Measurements from ENCODE around the gene SMAD6.

SMAD6 gene

GRCh38 chr15:66755298-66756068 lies 53.4 kb downstream of the SMAD6 start:
- TF ChIP-seq, protein P1, sequence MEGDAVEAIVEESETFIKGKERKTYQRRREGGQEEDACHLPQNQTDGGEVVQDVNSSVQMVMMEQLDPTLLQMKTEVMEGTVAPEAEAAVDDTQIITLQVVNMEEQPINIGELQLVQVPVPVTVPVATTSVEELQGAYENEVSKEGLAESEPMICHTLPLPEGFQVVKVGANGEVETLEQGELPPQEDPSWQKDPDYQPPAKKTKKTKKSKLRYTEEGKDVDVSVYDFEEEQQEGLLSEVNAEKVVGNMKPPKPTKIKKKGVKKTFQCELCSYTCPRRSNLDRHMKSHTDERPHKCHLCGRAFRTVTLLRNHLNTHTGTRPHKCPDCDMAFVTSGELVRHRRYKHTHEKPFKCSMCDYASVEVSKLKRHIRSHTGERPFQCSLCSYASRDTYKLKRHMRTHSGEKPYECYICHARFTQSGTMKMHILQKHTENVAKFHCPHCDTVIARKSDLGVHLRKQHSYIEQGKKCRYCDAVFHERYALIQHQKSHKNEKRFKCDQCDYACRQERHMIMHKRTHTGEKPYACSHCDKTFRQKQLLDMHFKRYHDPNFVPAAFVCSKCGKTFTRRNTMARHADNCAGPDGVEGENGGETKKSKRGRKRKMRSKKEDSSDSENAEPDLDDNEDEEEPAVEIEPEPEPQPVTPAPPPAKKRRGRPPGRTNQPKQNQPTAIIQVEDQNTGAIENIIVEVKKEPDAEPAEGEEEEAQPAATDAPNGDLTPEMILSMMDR (IDR thresholded peaks at IDR 0.05) = no peak

DNA sequence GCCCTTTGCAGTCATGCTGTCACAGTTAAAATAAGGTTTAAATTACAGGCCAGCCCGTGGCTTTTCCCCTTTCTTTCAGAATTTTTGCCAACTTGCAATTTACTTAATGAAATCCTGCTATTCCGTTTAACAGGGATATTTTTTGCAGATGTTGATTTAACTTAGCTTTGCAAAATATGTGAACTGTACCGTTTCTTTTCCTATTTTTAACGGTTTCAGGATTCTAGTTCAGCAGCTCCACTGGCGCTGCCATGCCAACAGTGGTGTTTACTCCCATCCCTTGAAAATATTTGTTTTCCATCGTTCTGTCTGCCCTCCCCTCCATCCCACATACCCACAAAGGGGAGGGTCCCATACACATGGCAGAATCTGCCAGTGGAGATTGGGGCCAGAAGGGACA lies 54.3 kb downstream of the SMAD6 start:
- TF ChIP-seq, protein P1 (IDR thresholded peaks at IDR 0.05) = no peak

DNA sequence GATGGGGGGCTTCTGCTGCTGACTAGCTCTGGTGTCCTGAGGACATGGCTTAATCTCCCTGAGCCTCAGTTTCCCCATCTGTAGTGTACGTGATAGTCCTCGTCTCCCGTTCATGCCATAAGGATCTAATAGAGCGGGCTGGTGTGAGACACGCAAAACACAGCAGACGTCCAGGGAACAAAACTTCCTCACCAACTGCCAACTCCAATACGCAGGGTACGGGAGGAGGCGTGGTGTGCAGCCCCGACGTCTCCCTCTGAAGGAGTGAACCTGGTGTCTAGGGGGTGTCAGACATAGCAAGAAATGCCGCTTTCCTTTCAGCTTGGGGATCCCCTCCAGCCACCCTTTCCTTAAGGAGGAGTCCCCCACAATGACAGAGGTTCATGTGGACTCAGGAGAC lies 55.0 kb downstream of the SMAD6 start:
- TF ChIP-seq, protein P1 (IDR thresholded peaks at IDR 0.05) = no peak

DNA sequence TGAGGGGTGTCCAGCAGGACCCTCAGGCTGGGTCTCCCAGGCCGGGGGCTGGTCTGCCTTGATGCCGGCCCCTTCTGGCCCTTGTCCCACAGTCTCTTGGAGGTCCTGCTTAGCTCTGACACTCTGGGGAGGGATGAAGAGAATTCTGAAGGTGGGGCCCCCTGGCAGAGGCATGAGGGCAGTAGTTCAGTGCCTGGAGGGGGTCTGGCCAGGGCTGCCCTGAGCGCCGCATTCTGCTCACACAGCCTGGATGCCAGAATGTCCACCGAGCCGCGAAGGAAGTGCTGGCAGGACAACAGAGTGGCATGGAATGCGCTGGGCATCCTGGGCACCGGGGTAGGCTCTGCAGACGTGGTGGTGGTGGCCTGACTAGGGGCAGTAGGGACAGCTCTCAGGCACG lies 55.5 kb downstream of the SMAD6 start:
- TF ChIP-seq, protein P1 (IDR thresholded peaks at IDR 0.05) = no peak

DNA sequence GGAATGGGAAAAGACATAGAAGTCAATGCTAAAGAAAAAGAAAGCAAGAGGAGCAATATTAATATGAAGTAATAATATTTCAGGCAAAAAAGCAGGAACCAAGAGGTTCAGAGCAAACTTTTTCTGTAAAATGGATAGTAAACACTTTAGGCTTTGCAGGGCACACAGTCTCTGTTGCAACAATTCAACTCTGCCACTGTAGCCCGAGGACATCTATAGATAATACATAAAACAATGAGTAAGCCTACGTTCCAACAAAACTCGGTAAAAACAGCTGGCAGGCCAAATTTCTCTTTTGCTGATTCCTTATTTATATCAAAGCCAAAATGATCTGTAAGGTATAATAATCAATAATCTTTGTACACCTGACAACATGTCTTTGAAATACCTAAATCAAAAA lies 56.8 kb downstream of the SMAD6 start:
- TF ChIP-seq, protein P1 (IDR thresholded peaks at IDR 0.05) = no peak

GRCh38 chr15:66760097-66760967 lies 58.3 kb downstream of the SMAD6 start:
- TF ChIP-seq, protein P1 (IDR thresholded peaks at IDR 0.05) = no peak

DNA sequence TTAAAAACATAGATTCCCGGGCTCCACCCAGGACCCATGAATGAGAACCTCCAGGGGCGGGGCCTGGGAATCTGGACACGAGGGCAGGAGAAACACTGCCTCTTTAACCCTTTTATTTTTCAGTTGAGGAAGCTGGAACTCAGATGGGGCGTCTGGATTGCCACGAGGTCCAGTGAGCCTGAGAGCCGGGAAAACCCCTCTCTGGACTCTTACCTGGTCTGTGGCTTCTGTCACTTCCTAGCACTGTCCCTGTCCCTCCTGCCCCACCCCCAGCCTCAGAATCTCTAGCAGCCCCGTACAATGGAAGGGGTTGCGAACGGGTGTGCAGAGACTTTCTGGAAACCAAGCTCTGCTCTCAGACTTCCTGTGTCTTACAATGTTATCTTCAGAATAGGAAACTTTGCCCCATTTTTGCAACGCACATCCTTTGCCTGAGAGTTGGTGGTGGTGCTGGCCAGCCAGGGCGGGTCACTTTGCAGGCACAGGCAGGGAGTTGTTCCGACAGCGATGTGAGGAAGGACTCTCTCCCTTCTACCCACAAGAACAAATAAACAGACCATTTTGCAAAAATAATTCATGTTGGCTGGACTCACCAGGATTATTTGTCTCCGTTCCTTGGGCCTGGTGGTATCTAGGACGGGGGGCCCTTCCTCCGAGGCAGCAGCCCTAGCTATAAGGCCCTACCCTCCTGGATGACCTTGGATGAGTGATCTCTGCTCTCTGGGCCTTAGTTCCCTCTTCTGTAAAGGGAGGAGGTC lies 59.1 kb downstream of the SMAD6 start:
- TF ChIP-seq, protein P1 (IDR thresholded peaks at IDR 0.05) = no peak

Data from LNCAP (cell line).